Endothelial cell of umbilical vein (primary cell): ENCODE measurements around the gene EMCN. TPM values are rescaled to one million over a fixed set of nuclear protein-coding genes. Genes with fewer than 3 reads are reported as not detected.

Experiments
- BruUV-seq: library from RNA; stranded (reverse); fragments of 400-500 nt; replicated peaks from 2 replicates; lab custom pipeline; 2021; lab: Mats Ljungman, UMichigan
- CTCF ChIA-PET: fragments of 300-600, 350-600 bp; sonication (Branson Sonifier 250); formaldehyde crosslinking; loops from one replicate; lab custom pipeline; 2021; ENCODE audit warnings: antibody characterized with exemption, inconsistent platforms; lab: Charles Lee
- POLR2A ChIA-PET: fragments of 300-600, 350-600 bp; sonication (Branson Sonifier 250); formaldehyde crosslinking; loops from one replicate; lab custom pipeline; 2021; ENCODE audit warnings: antibody characterized with exemption, inconsistent platforms; lab: Charles Lee
- DNase-seq: peaks from one replicate; pipeline ENCODE4 v3.0.0-alpha.2; 2011; ENCODE audit warnings: low read depth, low spot score
- FAIRE-seq: peaks from 2 replicates; lab custom pipeline; 2011; peaks lifted over from hg19 to GRCh38; lab: Jason Lieb, UNC
- H2AFZ ChIP-seq: 2 replicates; pipeline ENCODE4 v1.6.0; 2012; ENCODE audit warnings: low read depth, low read length, control low read depth, inconsistent platforms
- H3K27ac ChIP-seq: 2 replicates; pipeline ENCODE4 v1.5.1; 2011; ENCODE audit warnings: low read depth, mild to moderate bottlenecking, control low read depth, low read length, moderate library complexity; ENCODE audit not compliant: insufficient read depth
- H3K27me3 ChIP-seq, 2 experiments: 2 replicates each; pipeline versions ENCODE4 v1.6.0 to v1.6.1; 2011; ENCODE audit warnings: low read length in 2 of 2, mixed read lengths in 1 of 2; ENCODE audit not compliant: control insufficient read depth in 2 of 2, insufficient read depth in 2 of 2
- H3K36me3 ChIP-seq, 2 experiments: 2 replicates in 1 of 2; 3 replicates in 1 of 2; pipeline ENCODE4 v1.5.1; 2011; ENCODE audit warnings: low read length in 2 of 2, mild to moderate bottlenecking in 1 of 2, moderate library complexity in 1 of 2; ENCODE audit not compliant: control insufficient read depth in 2 of 2, insufficient read depth in 2 of 2; ENCODE audit errors: extremely low read depth in 1 of 2
- H3K4me1 ChIP-seq: 3 replicates; pipeline ENCODE4 v1.5.1; 2011; ENCODE audit warnings: mild to moderate bottlenecking, low read length; ENCODE audit not compliant: control insufficient read depth, insufficient read depth; ENCODE audit errors: extremely low read depth
- H3K4me2 ChIP-seq: 2 replicates; pipeline ENCODE4 v1.6.1; 2011; ENCODE audit warnings: low read length, control low read depth, mixed read lengths; ENCODE audit not compliant: insufficient read depth
- H3K4me3 ChIP-seq, 3 experiments: fragments of 200-600 bp in 1 of 3; sonication (generic), shearing (Covaris generic) in 1 of 3; replicated peaks in 1 of 3; 2 replicates each; pipeline ENCODE4 v1.5.1; 2011 to 2016; ENCODE audit warnings: control low read depth in 3 of 3, low read length in 3 of 3, mild to moderate bottlenecking in 2 of 3, inconsistent platforms in 1 of 3, low read depth in 1 of 3, moderate library complexity in 1 of 3; ENCODE audit not compliant: insufficient read depth in 1 of 3
- H3K79me2 ChIP-seq: 2 replicates; pipeline ENCODE4 v1.6.0; 2012; ENCODE audit warnings: low read length, inconsistent platforms; ENCODE audit not compliant: control insufficient read depth, insufficient read depth
- H3K9ac ChIP-seq: replicated peaks from 2 replicates; pipeline ENCODE3; 2011; ENCODE audit warnings: low read length, control low read depth; ENCODE audit not compliant: insufficient read depth; ENCODE audit errors: extremely low read depth
- H3K9me1 ChIP-seq: replicated peaks from 3 replicates; pipeline ENCODE4 v1.6.0; 2011; ENCODE audit warnings: mild to moderate bottlenecking, low read length; ENCODE audit not compliant: control insufficient read depth, insufficient read depth; ENCODE audit errors: extremely low read depth
- H3K9me3 ChIP-seq: replicated peaks from 2 replicates; pipeline ENCODE4 v1.5.1; 2012; ENCODE audit warnings: low read length, inconsistent platforms; ENCODE audit not compliant: control insufficient read depth, insufficient read depth
- H4K20me1 ChIP-seq: replicated peaks from 2 replicates; pipeline ENCODE3; 2011; ENCODE audit warnings: mild to moderate bottlenecking, low read length; ENCODE audit not compliant: control insufficient read depth, insufficient read depth; ENCODE audit errors: extremely low read depth
- CTCF ChIP-seq, 2 donors: IDR thresholded peaks; 1 replicate in 1 of 2; 2 replicates in 1 of 2; pipeline ENCODE4 v1.5.1; 2011; ENCODE audit warnings: low read length in 2 of 2, mild to moderate bottlenecking in 2 of 2, moderate library complexity in 2 of 2, control low read depth in 1 of 2, inconsistent platforms in 1 of 2, low read depth in 1 of 2; ENCODE audit not compliant: insufficient read depth in 1 of 2; ENCODE audit errors: extremely low read depth in 1 of 2
- EZH2 ChIP-seq: IDR thresholded peaks from 2 replicates; pipeline ENCODE4 v1.6.1; 2012; ENCODE audit warnings: borderline replicate concordance, low read depth, mild to moderate bottlenecking, moderate library complexity, low read length, inconsistent platforms; ENCODE audit not compliant: severe bottlenecking
- FOS ChIP-seq: IDR thresholded peaks from 2 replicates; pipeline ENCODE4 v1.6.1; 2011; ENCODE audit warnings: mild to moderate bottlenecking, low read length, moderate library complexity, borderline replicate concordance; ENCODE audit not compliant: insufficient read depth
- GATA2 ChIP-seq: IDR thresholded peaks from 2 replicates; pipeline ENCODE4 v1.7.0; 2011; ENCODE audit warnings: low read depth, mild to moderate bottlenecking, moderate library complexity, mixed read lengths, low read length; ENCODE audit not compliant: insufficient read length, insufficient read depth
- JUN ChIP-seq: IDR thresholded peaks from 2 replicates; pipeline ENCODE4 v1.6.1; 2011; ENCODE audit warnings: borderline replicate concordance, low read depth; ENCODE audit not compliant: insufficient read length, insufficient read depth
- MAX ChIP-seq: IDR thresholded peaks from 2 replicates; pipeline ENCODE4 v1.6.1; 2011; ENCODE audit not compliant: insufficient read depth, insufficient read length
- MYC ChIP-seq: IDR thresholded peaks from one replicate; pipeline ENCODE4 v1.6.1; 2011; ENCODE audit warnings: mild to moderate bottlenecking, low read depth, low read length
- POLR2A ChIP-seq: IDR thresholded peaks from 2 replicates; pipeline ENCODE4 v1.6.1; 2012; ENCODE audit warnings: low read depth, mild to moderate bottlenecking, control low read depth, low read length
- POLR2AphosphoS5 ChIP-seq: IDR thresholded peaks from 2 replicates; pipeline ENCODE4 v1.6.1; 2012; ENCODE audit warnings: low read depth, mild to moderate bottlenecking, control low read depth, low read length, moderate library complexity; ENCODE audit not compliant: insufficient read depth
- dilution Hi-C: fragments of 300-500 bp; cut with MboI; formaldehyde crosslinking; loops from one replicate; pipeline ENCODE4 v1.15.0; 2019; ENCODE audit warnings: low sequenced_read_pairs; ENCODE audit not compliant: extremely low pct_ligation_motif_present
- intact Hi-C: fragments of 100-400 bp; cut with micrococcal nuclease; formaldehyde crosslinking; loops from one replicate; pipeline ENCODE4 v1.10.0; 2022
- polyA plus RNA-seq, 4 experiments: library from polyadenylated mRNA; depleted of rRNA in 3 of 4; stranded (reverse) in 3 of 4; unstranded in 1 of 4; fragments of >200 nt; gene quantifications; 2 replicates each; pipeline versions ENCODE4 v1.2.1 to v1.2.3, GENCODE V29; 2011 to 2012; ENCODE audit warnings: missing spikeins in 1 of 4
- total RNA-seq: library from RNA; stranded (reverse); gene quantifications from 2 replicates; pipeline ENCODE4 v1.2.3, GENCODE V29; 2021

The EMCN gene
- total and polyA plus RNA-seq, 2 donors (not counting 3 experiments of a cell fraction or from before 2014, with no cell fraction given), result 51.6 to 97.3 TPM

GRCh38 chr4:100479971-100480370 is 37.9 kb downstream of the EMCN start:
- Histone ChIP-seq H3K4me3 (no peak overlapping the region), H3K79me2 (no peaks in the 10 kb centered on the region), H3K9me1 (no peaks in the 10 kb centered on the region), H3K36me3 (peaks cover 2 to 6% of the 10 kb centered on the region in 2 experiments), H3K27ac (no peak overlapping the region), H4K20me1 (no peaks in the 10 kb centered on the region), H3K4me1 (no peaks in the 10 kb centered on the region), H2AFZ (no peak overlapping the region), H3K27me3 (no peaks in the 10 kb centered on the region), H3K9me3 (no peaks in the 10 kb centered on the region), H3K9ac (no peak overlapping the region), H3K4me2 (no peak overlapping the region)
- CTCF ChIA-PET, result no interaction called here
- DNase-seq (no peak), FAIRE-seq (no peak)
- dilution Hi-C loops (no loop called here), intact Hi-C loops (no loop called here)
- TF ChIP-seq MAX, result no peak
- TF ChIP-seq JUN, result no peak
- TF ChIP-seq CTCF (IDR thresholded peaks at IDR 0.05; ENCODE audit: extremely low read depth in 1 of 2, insufficient read depth in 1 of 2, low read depth in 1 of 2, low read length in 2 of 2), result no peak
- POLR2A ChIA-PET, result no interaction called here
- no TSS peak for BruUV-seq

GRCh38 chr4:100469555-100469954 is 48.3 kb downstream of the EMCN start:
- Histone ChIP-seq H3K27ac (no peak overlapping the region), H3K36me3 (peaks cover 0 to 4% of the 10 kb centered on the region in 2 experiments), H3K4me1 (no peaks in the 10 kb centered on the region), H3K4me2 (no peak overlapping the region), H3K9me3 (no peaks in the 10 kb centered on the region), H2AFZ (no peak overlapping the region), H4K20me1 (peaks cover 4% of the 10 kb centered on the region), H3K4me3 (no peak overlapping the region), H3K9me1 (no peaks in the 10 kb centered on the region), H3K79me2 (no peaks in the 10 kb centered on the region), H3K9ac (no peak overlapping the region), H3K27me3 (no peaks in the 10 kb centered on the region)
- dilution Hi-C loops (no loop called here), intact Hi-C loops (no loop called here)
- FAIRE-seq, result no peak
- DNase-seq, result no peak
- POLR2A ChIA-PET, result no interaction called here
- TF ChIP-seq CTCF (IDR thresholded peaks at IDR 0.05; ENCODE audit: extremely low read depth in 1 of 2, insufficient read depth in 1 of 2, low read depth in 1 of 2, low read length in 2 of 2) (no peak), JUN (no peak), MAX (no peak), EZH2 (no peak), POLR2A (no peak), GATA2 (no peak), POLR2AphosphoS5 (no peak), FOS (no peak), MYC (no peak)
- BruUV-seq, result no TSS peak
- CTCF ChIA-PET, result no interaction called here
